ENCODE measurements around the gene ASB7. TPM values are rescaled to one million over a fixed set of nuclear protein-coding genes. Genes with fewer than 3 reads are reported as not detected.

ASB7 gene
- total RNA-seq, 2 donors from 2014 or later: 14.3 to 16.2 TPM

GRCh38 chr15:100688549-100689120 is 86.2 kb downstream of the ASB7 start:
- DNase-seq: no peak
- no peaks in the 10 kb centered on the region for H3K36me3 Mint-ChIP-seq (ENCODE audit: low read depth)
- no peak overlapping the region for H3K27ac ChIP-seq (ENCODE audit: low read depth, low read length)
- no peaks in the 10 kb centered on the region for H3K27me3 ChIP-seq (ENCODE audit: control insufficient read depth, insufficient read depth, low read length, poor library complexity, severe bottlenecking)
- H3K9me3 Mint-ChIP-seq: no peaks in the 10 kb centered on the region
- no peak overlapping the region for H3K4me3 Mint-ChIP-seq
- no peaks in the 10 kb centered on the region for H3K4me1 Mint-ChIP-seq
- H3K27me3 Mint-ChIP-seq (ENCODE audit: insufficient read depth): peaks cover 6% of the 10 kb centered on the region
- no peak for TF ChIP-seq CTCF (conservative IDR thresholded peaks at IDR 0.05)
- no peaks in the 10 kb centered on the region for H3K9me3 ChIP-seq (ENCODE audit: control insufficient read depth, low read length)
- H3K27ac Mint-ChIP-seq: no peak overlapping the region
- no peak overlapping the region for H3K4me3 ChIP-seq (ENCODE audit: low read length)
- H3K4me1 ChIP-seq (ENCODE audit: control insufficient read depth, insufficient read depth, low read length): no peaks in the 10 kb centered on the region
- WGBS, 2 experiments (ENCODE audit: insufficient coverage in 1 of 2, insufficient read length in 1 of 2): 79 to 88% methylated on average over 7 to 13 of the region's 13 CpGs
- no peaks in the 10 kb centered on the region for H3K36me3 ChIP-seq (ENCODE audit: control insufficient read depth, insufficient read depth, low read length)
- no peak overlapping the region for H3K9ac ChIP-seq (ENCODE audit: extremely low read depth, low read length, poor library complexity, severe bottlenecking)

- no peak for TF ChIP-seq CTCF (conservative IDR thresholded peaks at IDR 0.05)
- Histone ChIP-seq H3K36me3 (ENCODE audit: control insufficient read depth, insufficient read depth, low read length) (no peaks in the 10 kb centered on the region), H3K4me3 (ENCODE audit: low read length) (no peak overlapping the region), H3K9me3 (ENCODE audit: control insufficient read depth, low read length) (no peaks in the 10 kb centered on the region), H3K9ac (ENCODE audit: extremely low read depth, low read length, poor library complexity, severe bottlenecking) (no peak overlapping the region), H3K27me3 (ENCODE audit: control insufficient read depth, insufficient read depth, low read length, poor library complexity, severe bottlenecking) (peaks cover 1% of the 10 kb centered on the region), H3K4me1 (ENCODE audit: control insufficient read depth, insufficient read depth, low read length) (no peaks in the 10 kb centered on the region), H3K27ac (ENCODE audit: low read depth, low read length) (no peak overlapping the region)
- H3K27me3 Mint-ChIP-seq (ENCODE audit: insufficient read depth): peaks cover 2% of the 10 kb centered on the region
- no peak for DNase-seq
- no peaks in the 10 kb centered on the region for H3K4me1 Mint-ChIP-seq
- H3K27ac Mint-ChIP-seq: no peak overlapping the region
- 91% methylated on average over 6 to 11 of the region's 11 CpGs for WGBS, 2 experiments (ENCODE audit: insufficient coverage in 1 of 2, insufficient read length in 1 of 2)
- H3K36me3 Mint-ChIP-seq (ENCODE audit: low read depth): no peaks in the 10 kb centered on the region
- no peak overlapping the region for H3K4me3 Mint-ChIP-seq
- no peaks in the 10 kb centered on the region for H3K9me3 Mint-ChIP-seq
Measured at GRCh38 chr15:100689131-100689899, 86.9 kb downstream of the ASB7 start.

- no peaks in the 10 kb centered on the region for H3K36me3 Mint-ChIP-seq (ENCODE audit: low read depth)
- H3K27ac ChIP-seq (ENCODE audit: low read depth, low read length): no peak overlapping the region
- no peak for TF ChIP-seq CTCF (conservative IDR thresholded peaks at IDR 0.05)
- no peaks in the 10 kb centered on the region for H3K4me1 ChIP-seq (ENCODE audit: control insufficient read depth, insufficient read depth, low read length)
- no peaks in the 10 kb centered on the region for H3K4me1 Mint-ChIP-seq
- H3K4me3 ChIP-seq (ENCODE audit: low read length): no peak overlapping the region
- no peaks in the 10 kb centered on the region for H3K9me3 Mint-ChIP-seq
- peaks cover 5% of the 10 kb centered on the region for H3K27me3 ChIP-seq (ENCODE audit: control insufficient read depth, insufficient read depth, low read length, poor library complexity, severe bottlenecking)
- H3K4me3 Mint-ChIP-seq: no peak overlapping the region
- DNase-seq: no peak
- no peak overlapping the region for H3K9ac ChIP-seq (ENCODE audit: extremely low read depth, low read length, poor library complexity, severe bottlenecking)
- H3K9me3 ChIP-seq (ENCODE audit: control insufficient read depth, low read length): no peaks in the 10 kb centered on the region
- 95 to 100% methylated on average over 6 to 18 of the region's 18 CpGs for WGBS, 2 experiments (ENCODE audit: insufficient coverage in 1 of 2, insufficient read length in 1 of 2)
- H3K27ac Mint-ChIP-seq: no peak overlapping the region
- peaks cover 2% of the 10 kb centered on the region for H3K27me3 Mint-ChIP-seq (ENCODE audit: insufficient read depth)
- H3K36me3 ChIP-seq (ENCODE audit: control insufficient read depth, insufficient read depth, low read length): no peaks in the 10 kb centered on the region
Measured at GRCh38 chr15:100690032-100690794, 87.8 kb downstream of the ASB7 start.
